DND-41 (cell line): ENCODE measurements around the gene COPS9.

Source experiments
- EZH2 ChIP-seq: IDR thresholded peaks from 3 replicates; pipeline ENCODE4 v1.6.1; 2012; ENCODE audit warnings: borderline replicate concordance, low read depth, mild to moderate bottlenecking, moderate library complexity, low read length, inconsistent platforms; ENCODE audit not compliant: severe bottlenecking
- TF ChIP-seq, protein P1 (sequence below): IDR thresholded peaks from 2 replicates; pipeline ENCODE4 v1.5.1; 2012; ENCODE audit warnings: borderline replicate concordance, low read length, moderate library complexity, mild to moderate bottlenecking; ENCODE audit not compliant: poor library complexity, severe bottlenecking; ENCODE audit errors: extremely low read depth

DNA sequence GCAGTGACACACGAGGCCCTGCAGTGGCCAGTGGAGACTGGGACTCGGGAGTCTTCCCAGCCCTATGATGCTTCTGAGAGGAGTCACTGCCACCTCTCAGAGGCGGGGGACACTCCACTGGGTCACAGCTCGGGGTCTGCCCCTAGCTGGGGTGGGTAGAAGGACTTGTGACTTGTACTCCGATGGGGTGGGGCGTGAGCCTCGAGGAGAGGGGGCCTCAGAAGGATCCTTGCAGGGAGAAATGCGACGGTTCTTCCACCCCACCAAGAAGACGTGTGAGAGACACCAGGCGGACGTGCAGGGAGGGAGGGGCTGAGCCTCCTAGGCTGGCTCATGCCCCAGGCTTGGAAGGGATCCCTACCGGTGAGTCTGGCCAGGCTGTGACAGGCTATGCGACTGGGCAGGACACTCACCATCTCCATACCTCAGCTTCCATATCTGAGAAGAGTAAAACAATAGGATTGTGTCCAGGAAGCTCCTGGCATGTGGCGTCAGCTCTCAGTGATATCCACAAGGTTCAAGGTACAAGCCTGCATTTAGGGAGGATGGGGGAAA lies 15.4 kb upstream of the COPS9 start:
- TF ChIP-seq EZH2: no peak
- TF ChIP-seq, protein P1, sequence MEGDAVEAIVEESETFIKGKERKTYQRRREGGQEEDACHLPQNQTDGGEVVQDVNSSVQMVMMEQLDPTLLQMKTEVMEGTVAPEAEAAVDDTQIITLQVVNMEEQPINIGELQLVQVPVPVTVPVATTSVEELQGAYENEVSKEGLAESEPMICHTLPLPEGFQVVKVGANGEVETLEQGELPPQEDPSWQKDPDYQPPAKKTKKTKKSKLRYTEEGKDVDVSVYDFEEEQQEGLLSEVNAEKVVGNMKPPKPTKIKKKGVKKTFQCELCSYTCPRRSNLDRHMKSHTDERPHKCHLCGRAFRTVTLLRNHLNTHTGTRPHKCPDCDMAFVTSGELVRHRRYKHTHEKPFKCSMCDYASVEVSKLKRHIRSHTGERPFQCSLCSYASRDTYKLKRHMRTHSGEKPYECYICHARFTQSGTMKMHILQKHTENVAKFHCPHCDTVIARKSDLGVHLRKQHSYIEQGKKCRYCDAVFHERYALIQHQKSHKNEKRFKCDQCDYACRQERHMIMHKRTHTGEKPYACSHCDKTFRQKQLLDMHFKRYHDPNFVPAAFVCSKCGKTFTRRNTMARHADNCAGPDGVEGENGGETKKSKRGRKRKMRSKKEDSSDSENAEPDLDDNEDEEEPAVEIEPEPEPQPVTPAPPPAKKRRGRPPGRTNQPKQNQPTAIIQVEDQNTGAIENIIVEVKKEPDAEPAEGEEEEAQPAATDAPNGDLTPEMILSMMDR: no peak
